ENCODE data around the gene EIF1B. TPM values are rescaled to one million over a fixed set of nuclear protein-coding genes. Genes with fewer than 3 reads are reported as not detected.

Gene EIF1B
- total RNA-seq, 2 experiments from 2014 or later = 35.1 to 38.3 TPM

DNA sequence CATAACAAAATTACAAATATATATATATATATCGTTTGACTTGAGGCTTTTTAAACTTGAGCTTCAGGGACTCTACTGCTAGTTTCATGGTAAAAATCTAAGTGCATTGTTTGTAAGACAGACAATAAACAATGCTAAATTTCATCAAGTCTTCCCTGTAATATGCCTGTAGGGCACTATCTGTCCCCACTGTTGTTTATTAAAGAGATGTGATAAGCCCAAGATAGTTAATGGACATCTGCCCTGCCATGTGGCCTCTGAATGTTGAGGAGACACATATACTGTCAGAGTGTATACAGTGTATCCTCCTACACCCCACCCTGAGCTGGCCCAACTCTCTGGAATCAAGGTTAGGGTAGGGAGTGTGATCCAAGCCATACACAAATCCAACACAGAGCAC is 15.1 kb upstream of the EIF1B start:
- H3K36me3 Mint-ChIP-seq = peaks cover 22% of the 10 kb centered on the region
- H3K27ac Mint-ChIP-seq = no peak overlapping the region
- H3K4me1 Mint-ChIP-seq = peaks cover 1% of the 10 kb centered on the region
- POLR2A ChIA-PET = no interaction called here
- ATAC-seq (ENCODE audit: low read depth) = no peak
- peaks cover 6% of the 10 kb centered on the region for H3K9me3 Mint-ChIP-seq
- H3K4me3 Mint-ChIP-seq = no peak overlapping the region
- no peak for DNase-seq
- H3K27me3 Mint-ChIP-seq = no peaks in the 10 kb centered on the region

DNA sequence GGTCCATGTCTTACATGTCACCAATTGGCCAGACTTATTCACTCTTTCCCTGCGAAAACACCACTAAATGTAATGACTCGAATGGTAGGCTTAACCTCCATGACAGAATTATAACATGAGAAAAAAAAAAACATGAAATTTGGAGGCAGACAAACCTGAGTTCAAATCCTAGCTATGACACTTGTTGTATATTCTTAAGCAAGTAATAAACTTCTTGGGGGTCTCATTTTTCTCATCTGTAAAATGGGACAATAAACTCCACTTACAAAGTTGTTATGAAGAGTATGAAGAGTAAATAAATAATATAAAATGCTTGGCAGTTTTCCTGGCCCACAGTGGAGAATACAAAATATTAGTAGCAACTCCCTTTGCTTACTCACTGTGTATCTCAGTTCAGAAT is 11.4 kb upstream of the EIF1B start:
- no peaks in the 10 kb centered on the region for H3K9me3 Mint-ChIP-seq
- H3K27ac Mint-ChIP-seq = no peak overlapping the region
- peaks cover 14% of the 10 kb centered on the region for H3K36me3 Mint-ChIP-seq
- H3K4me1 Mint-ChIP-seq = peaks cover 1% of the 10 kb centered on the region
- DNase-seq = no peak
- no peak for ATAC-seq (ENCODE audit: low read depth)
- POLR2A ChIA-PET = interaction anchor here (2.1 kb wide), 1 partner anchor 10 kb away, joined by 10 read pairs; no protein-coding TSS in a partner anchor
- no peaks in the 10 kb centered on the region for H3K27me3 Mint-ChIP-seq
- no peak overlapping the region for H3K4me3 Mint-ChIP-seq

DNA sequence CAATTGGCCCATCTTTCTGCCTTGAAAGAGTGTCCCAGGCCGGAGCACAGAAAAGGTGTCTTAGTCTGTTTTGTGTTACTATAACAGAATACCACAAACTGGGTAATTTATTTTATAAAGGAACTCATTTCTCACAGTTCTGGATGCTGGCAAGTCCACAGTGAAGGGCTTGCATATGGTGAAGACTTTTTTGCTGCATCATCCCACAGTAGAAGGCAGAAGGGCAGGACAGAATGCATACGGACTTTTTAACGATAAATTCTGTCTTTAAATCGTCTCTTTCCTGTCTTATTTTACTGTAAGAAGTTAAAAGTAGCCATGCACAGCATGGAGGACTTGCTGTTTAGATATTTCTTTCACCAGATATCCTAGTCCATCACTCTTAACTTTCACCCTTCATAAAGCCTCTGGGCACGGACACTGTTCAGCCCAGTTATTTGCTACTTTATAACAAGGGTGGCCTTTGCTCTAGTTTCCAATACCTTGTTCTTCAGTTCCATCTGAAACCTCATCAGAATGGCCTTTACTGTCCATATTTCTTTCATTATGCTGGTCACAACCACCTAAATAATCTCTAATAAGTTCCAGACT is 10.3 kb upstream of the EIF1B start:
- H3K4me3 Mint-ChIP-seq = no peak overlapping the region
- H3K27me3 Mint-ChIP-seq = no peaks in the 10 kb centered on the region
- peaks cover 10% of the 10 kb centered on the region for H3K36me3 Mint-ChIP-seq
- peaks cover 1% of the 10 kb centered on the region for H3K4me1 Mint-ChIP-seq
- no peak overlapping the region for H3K27ac Mint-ChIP-seq
- ATAC-seq (ENCODE audit: low read depth) (no peak), DNase-seq (no peak)
- H3K9me3 Mint-ChIP-seq = no peaks in the 10 kb centered on the region
- POLR2A ChIA-PET = no interaction called here

DNA sequence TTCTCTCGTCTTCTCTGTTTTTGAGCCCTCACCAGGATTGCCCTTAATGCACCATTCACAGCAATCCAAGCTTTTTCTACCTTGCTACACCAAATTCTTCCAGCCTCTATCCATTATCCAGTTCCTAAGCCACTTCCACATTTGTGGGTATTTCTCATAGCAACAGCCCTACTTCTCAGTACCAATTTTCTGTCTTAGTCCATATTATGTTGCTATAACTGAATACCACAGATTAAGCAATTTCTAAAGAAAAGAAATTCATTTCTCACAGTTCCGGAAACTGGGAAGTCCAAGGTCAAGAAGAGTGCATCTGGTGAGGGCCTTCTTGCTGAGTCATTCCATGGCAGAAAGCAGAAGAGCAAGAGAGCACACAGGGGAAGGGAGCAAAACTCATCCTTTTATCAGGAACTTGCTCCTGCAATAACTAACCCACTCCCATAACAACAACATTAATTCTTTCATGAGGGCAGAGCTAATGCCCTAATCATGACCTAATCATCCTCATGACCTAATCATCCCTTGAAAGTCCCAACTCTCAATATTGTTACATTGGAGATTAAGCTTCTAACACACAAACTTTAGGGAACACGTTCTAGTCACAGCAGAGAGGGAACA is 9.7 kb upstream of the EIF1B start:
- no peak for ATAC-seq (ENCODE audit: low read depth)
- no peak overlapping the region for H3K4me3 Mint-ChIP-seq
- no peaks in the 10 kb centered on the region for H3K27me3 Mint-ChIP-seq
- no peak for DNase-seq
- POLR2A ChIA-PET = no interaction called here
- H3K36me3 Mint-ChIP-seq = peaks cover 8% of the 10 kb centered on the region
- no peaks in the 10 kb centered on the region for H3K9me3 Mint-ChIP-seq
- no peak overlapping the region for H3K27ac Mint-ChIP-seq
- peaks cover 1% of the 10 kb centered on the region for H3K4me1 Mint-ChIP-seq

DNA sequence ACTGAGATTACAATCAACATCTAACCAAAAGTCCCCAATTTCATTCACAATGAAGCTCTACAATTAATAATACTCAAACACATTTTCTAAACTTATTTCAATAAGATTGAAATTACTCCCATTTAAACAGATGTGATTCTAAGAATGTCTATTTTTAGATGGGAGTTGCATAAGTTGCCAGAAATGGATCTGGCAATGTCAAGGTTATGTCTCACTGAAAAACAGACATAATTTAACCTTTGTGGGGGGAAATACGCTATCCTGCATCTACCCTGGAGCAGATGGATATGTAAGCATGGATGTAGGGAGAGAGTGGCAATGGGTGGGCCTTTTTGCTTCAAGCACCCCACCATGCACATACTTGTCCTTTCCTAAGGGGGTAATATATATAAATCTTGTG is 6.7 kb upstream of the EIF1B start:
- ATAC-seq (ENCODE audit: low read depth) = no peak
- Mint-ChIP-seq H3K27ac (no peak overlapping the region), H3K36me3 (peaks cover 3% of the 10 kb centered on the region), H3K4me1 (peaks cover 1% of the 10 kb centered on the region), H3K27me3 (no peaks in the 10 kb centered on the region), H3K4me3 (no peak overlapping the region), H3K9me3 (no peaks in the 10 kb centered on the region)
- no peak for DNase-seq
- POLR2A ChIA-PET = no interaction called here

DNA sequence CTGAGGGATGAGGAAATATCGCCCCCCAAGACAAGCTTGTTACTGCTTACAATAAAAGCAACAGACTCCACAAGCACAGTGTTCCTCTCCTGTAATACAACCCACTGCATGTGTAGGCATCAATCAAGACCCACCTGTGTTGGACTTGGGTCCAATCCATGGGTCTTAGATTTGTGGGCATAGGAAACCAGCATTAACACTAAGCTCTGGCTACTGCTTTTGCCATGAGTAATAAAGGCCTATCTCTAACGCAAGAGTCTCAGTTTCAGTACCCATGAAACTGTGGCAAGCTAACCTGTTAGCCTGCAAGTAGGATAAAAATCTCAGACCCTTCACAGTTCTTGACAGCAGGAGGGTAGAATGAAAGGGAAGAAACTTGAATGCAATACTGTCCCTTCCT is 5.2 kb upstream of the EIF1B start:
- DNase-seq (no peak), ATAC-seq (ENCODE audit: low read depth) (no peak)
- H3K9me3 Mint-ChIP-seq = no peaks in the 10 kb centered on the region
- H3K4me1 Mint-ChIP-seq = peaks cover 7% of the 10 kb centered on the region
- H3K27me3 Mint-ChIP-seq = no peaks in the 10 kb centered on the region
- H3K36me3 Mint-ChIP-seq = peaks cover 3% of the 10 kb centered on the region
- POLR2A ChIA-PET = no interaction called here
- H3K4me3 Mint-ChIP-seq = no peak overlapping the region
- no peak overlapping the region for H3K27ac Mint-ChIP-seq

DNA sequence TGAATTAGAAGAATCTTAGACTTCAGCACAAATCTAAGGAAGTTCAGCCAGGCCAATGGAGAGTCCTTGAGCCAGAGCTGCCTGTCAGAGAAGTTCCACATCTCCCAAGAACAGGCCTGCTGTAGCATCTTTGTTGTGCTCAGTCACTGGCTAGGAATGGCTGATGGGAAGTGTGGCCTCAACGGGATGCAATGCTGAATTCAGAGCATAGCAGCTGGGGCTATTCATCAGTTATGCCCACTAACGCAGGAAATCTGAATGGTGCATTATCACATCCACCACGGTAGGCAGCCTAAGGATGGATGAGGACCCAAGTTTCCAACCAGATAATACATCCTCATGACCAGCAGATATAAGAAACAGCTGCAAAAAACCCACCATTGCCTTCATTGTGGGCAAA is 3.2 kb upstream of the EIF1B start:
- Mint-ChIP-seq H3K4me3 (no peak overlapping the region), H3K9me3 (no peaks in the 10 kb centered on the region), H3K27me3 (no peaks in the 10 kb centered on the region), H3K4me1 (peaks cover 12% of the 10 kb centered on the region), H3K27ac (no peak overlapping the region), H3K36me3 (peaks cover 2% of the 10 kb centered on the region)
- POLR2A ChIA-PET = interaction anchor here (1.2 kb wide), 1 partner anchor 218 kb away, joined by 3 read pairs; the partner anchor contains the start of gene ZNF621
- DNase-seq (no peak), ATAC-seq (ENCODE audit: low read depth) (no peak)

DNA sequence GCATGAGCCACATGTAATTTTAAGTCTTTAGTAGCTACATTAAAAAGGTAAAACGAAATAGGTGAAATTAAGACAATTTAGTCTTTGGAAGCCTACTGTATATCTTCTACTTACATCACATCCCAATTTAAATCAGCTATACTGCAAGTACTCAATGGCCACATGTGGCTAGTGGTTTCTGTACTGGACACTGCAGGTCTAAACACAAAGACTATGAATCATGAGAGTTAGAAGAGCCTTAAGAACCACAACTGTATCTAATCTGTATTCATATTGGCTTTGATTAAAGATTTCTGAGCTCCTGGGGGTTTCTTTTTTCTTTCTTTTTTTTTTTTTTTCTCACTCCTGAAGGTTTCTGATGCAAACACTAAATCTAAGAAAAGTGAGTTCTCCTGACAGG is 2.3 kb upstream of the EIF1B start:
- Mint-ChIP-seq H3K27ac (no peak overlapping the region), H3K4me3 (no peak overlapping the region)
- POLR2A ChIA-PET = interaction anchor here (1.2 to 2.6 kb wide), 2 partner anchors 10 to 217 kb away, joined by 3 to 10 read pairs; partner anchors contain the start of gene ZNF621

DNA sequence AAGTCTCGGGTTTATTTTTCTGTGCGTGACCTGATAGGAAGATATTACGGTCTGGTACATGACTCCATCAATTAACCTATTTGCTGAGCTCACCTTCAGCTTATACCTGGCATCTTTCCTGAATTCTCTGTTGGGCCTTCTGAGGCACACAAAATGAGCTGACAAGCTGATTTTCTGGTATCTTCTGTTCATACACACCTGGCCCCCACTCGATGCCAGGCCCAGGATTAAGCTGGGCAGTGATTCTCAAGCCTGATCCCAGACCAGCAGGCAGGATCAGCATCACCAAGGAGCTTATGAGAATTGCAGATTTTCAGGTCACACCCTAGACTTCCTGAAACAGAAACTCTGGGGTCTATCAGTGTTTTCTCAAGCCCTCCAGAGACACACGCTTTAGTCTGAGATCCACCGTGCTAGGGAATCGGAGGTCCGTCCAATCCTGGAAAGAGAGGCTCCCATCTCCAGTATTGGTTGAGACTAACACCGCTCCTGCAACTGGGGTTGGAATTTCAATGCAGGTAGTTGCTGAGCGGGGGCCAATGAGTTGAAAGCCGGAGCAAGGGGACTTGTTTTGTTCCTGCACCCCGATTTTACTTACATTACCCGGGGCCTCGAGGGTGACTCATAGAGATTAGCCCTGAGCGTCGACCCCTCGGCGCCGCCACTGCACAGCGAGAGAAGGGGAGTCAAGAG is 636 bp upstream of the EIF1B start:
- Mint-ChIP-seq H3K27me3 (no peaks in the 10 kb centered on the region), H3K9me3 (no peaks in the 10 kb centered on the region), H3K36me3 (peaks cover 13% of the 10 kb centered on the region), H3K4me1 (peaks cover 20% of the 10 kb centered on the region), H3K27ac (peak overlapping the region; percentile 94), H3K4me3 (peak overlapping the region; percentile 100)
- ATAC-seq (ENCODE audit: low read depth) (peak; percentile 1), DNase-seq (no peak)
- POLR2A ChIA-PET = interaction anchor here (0.6 to 2.6 kb wide), 8 partner anchors 12 to 891 kb away, joined by 3 to 10 read pairs (median 5); partner anchors contain the start of genes CTNNB1, RPL14, ZNF619 and ZNF620

More for the DNA sequence above, 2.3 kb upstream of the EIF1B start:
- Mint-ChIP-seq H3K4me1 (peaks cover 15% of the 10 kb centered on the region), H3K9me3 (no peaks in the 10 kb centered on the region), H3K27me3 (no peaks in the 10 kb centered on the region), H3K36me3 (peaks cover 5% of the 10 kb centered on the region)
- ATAC-seq (ENCODE audit: low read depth) (no peak), DNase-seq (no peak)

DNA sequence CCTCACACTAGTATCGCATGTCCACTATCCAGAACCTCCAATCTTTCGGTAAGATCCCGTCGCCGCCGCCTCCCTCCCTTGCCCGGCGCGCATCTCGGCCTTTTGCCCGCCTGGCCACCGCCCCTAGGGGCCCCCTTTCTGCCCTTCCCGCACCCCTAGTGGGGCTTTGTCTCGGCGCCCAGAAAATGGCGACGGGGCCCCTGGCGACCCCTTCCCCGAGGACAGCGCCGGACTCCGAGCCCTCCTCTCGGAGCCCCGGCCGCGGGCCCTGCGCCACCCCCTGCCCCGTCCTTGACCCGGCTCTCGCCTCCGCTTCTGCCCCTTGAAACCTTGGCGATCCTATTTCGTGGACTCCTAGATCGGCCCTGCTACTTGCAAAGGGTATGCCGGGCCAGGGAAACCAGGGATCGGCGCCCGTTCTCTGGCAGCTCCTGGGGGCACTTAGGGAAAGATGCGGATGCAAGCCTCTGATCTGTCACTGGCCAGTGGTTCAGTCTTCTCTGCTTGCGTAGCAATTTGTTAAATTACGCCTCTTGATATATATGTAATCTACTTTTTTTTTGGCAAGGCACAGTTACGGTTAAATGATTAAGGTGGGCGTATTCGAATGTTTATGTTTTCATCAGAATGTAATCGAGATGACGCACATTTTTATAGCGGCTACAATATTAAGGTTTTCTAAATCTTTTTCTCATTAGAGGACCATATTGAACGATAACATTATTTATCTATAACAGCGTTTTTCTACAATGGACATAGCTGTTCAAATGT is 603 bp downstream of the EIF1B start:
- ATAC-seq (ENCODE audit: low read depth) (peak; percentile 23), DNase-seq (peak; percentile 70)
- H3K27me3 Mint-ChIP-seq = no peaks in the 10 kb centered on the region
- POLR2A ChIA-PET = interaction anchor here (0.6 to 1.9 kb wide), 6 partner anchors 106 to 1139 kb away, joined by 3 to 8 read pairs (median 5); partner anchors contain the start of genes CTNNB1, RPL14 and ZNF620
- peak overlapping the region; percentile 100 for H3K4me3 Mint-ChIP-seq
- H3K9me3 Mint-ChIP-seq = no peaks in the 10 kb centered on the region
- peaks cover 13% of the 10 kb centered on the region for H3K36me3 Mint-ChIP-seq
- H3K27ac Mint-ChIP-seq = peak overlapping the region; percentile 94
- peaks cover 20% of the 10 kb centered on the region for H3K4me1 Mint-ChIP-seq

DNA sequence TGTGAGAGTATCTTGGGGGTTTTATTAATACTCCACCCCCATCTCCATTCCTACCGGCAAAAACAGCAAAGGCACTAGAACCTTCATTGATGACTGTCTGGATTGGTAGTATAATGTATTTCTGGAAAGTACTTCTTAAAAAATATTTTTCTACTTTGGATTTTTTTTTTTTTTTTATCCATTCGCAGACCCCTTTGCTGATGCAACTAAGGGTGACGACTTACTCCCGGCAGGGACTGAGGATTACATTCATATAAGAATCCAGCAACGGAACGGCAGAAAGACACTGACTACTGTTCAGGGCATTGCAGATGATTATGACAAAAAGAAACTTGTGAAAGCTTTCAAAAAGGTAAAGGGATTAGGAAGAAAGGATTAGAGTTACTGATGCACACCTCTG is 1.2 kb downstream of the EIF1B start:
- peaks cover 13% of the 10 kb centered on the region for H3K36me3 Mint-ChIP-seq
- POLR2A ChIA-PET = interaction anchor here (0.7 kb wide), 2 partner anchors 106 to 1140 kb away, joined by 3 read pairs; no protein-coding TSS in a partner anchor
- DNase-seq (no peak), ATAC-seq (ENCODE audit: low read depth) (no peak)
- H3K4me3 Mint-ChIP-seq = peak overlapping the region; percentile 100
- H3K4me1 Mint-ChIP-seq = peaks cover 20% of the 10 kb centered on the region
- no peaks in the 10 kb centered on the region for H3K27me3 Mint-ChIP-seq
- H3K9me3 Mint-ChIP-seq = no peaks in the 10 kb centered on the region
- peak overlapping the region; percentile 94 for H3K27ac Mint-ChIP-seq

DNA sequence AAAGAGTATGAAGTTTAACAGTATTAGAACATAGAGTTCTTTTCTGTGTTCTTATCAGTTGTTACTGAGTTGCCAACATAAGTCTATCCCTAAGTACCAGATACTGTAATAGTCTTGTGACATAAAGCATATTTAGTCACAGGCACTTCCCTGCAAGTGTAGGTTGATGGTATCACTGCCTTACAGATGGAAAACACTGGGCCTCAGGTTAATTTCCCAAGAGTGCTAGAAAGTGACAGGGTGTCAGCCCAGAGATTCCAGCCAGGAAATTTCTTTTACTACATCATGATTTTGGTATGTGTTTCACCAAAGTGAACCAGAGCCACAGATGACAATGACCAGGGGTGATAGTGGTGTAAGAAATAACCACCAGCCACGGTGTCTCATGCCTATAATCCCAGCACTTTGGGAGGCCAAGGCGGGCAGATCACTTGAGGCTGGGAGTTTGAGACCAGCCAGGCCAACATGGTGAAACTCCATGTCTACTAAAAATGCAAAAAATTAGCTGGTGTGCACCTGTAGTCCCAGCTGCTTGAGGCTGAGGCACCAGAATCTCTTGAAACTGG is 3.2 kb downstream of the EIF1B start:
- no peak for DNase-seq
- Mint-ChIP-seq H3K36me3 (peaks cover 13% of the 10 kb centered on the region), H3K4me3 (no peak overlapping the region), H3K9me3 (no peaks in the 10 kb centered on the region), H3K27me3 (no peaks in the 10 kb centered on the region), H3K4me1 (peaks cover 20% of the 10 kb centered on the region), H3K27ac (no peak overlapping the region)
- ATAC-seq (ENCODE audit: low read depth) = no peak
- POLR2A ChIA-PET = no interaction called here

Data from activated naive CD8-positive, alpha-beta T cell treated with anti-CD3 and anti-CD28 coated beads, Interleukin-2, amount 10 ng/mL, durations not matched to agents 7 days and 5 days (primary cell).